PC-9 (cell line): ENCODE results near the gene CETN3. TPM values are rescaled to one million over a fixed set of nuclear protein-coding genes. Genes with fewer than 3 reads are reported as not detected.

ENCODE experiments used
- BruUV-seq: library from RNA; stranded (reverse); fragments of 400-500 nt; replicated peaks from 2 replicates; lab custom pipeline; 2021; lab: Mats Ljungman, UMichigan
- CTCF ChIA-PET: fragments of 300-600 bp; sonication (Branson Sonifier 250); formaldehyde crosslinking; loops from one replicate; lab custom pipeline; 2022; ENCODE audit warnings: antibody characterized with exemption; lab: Charles Lee
- POLR2A ChIA-PET: fragments of 300-600 bp; sonication (Branson Sonifier 250); formaldehyde crosslinking; loops from one replicate; lab custom pipeline; 2022; ENCODE audit warnings: antibody characterized with exemption; ENCODE audit not compliant: unreplicated experiment; lab: Charles Lee
- DNase-seq, 2 experiments: peaks; one replicate each; pipeline versions ENCODE4 v3.0.0 to v3.0.0-alpha.2; 2015 to 2022; ENCODE audit warnings: mixed read lengths in 1 of 2
- H2AFZ ChIP-seq: fragments of 200-600 bp; sonication (generic); 2 replicates; pipeline ENCODE4 v1.8.1; 2017; ENCODE audit warnings: antibody characterized with exemption
- H3F3A ChIP-seq: fragments of 200-600 bp; sonication (generic); 2 replicates; pipeline ENCODE4 v1.8.1; 2017; ENCODE audit warnings: antibody characterized with exemption, mild to moderate bottlenecking, low read depth; ENCODE audit not compliant: insufficient read depth
- H3K27ac ChIP-seq: fragments of 200-600 bp; sonication (generic); 2 replicates; pipeline ENCODE4 v1.6.1; 2016; ENCODE audit warnings: mixed run types
- H3K27me3 ChIP-seq: fragments of 200-600 bp; sonication (generic); 2 replicates; pipeline ENCODE4 v1.6.1; 2016; ENCODE audit warnings: low read depth, mixed run types; ENCODE audit not compliant: insufficient read depth
- H3K36me3 ChIP-seq: fragments of 200-600 bp; sonication (generic); 2 replicates; pipeline ENCODE4 v1.6.1; 2016; ENCODE audit warnings: low read depth, mixed run types
- H3K4me1 ChIP-seq: fragments of 200-600 bp; sonication (generic); replicated peaks from 2 replicates; pipeline ENCODE4 v1.6.1; 2016; ENCODE audit warnings: mixed run types; ENCODE audit not compliant: insufficient read depth
- H3K4me2 ChIP-seq: fragments of 200-600 bp; sonication (generic); 2 replicates; pipeline ENCODE4 v1.6.1; 2017; ENCODE audit warnings: mixed run types
- H3K4me3 ChIP-seq: fragments of 200-600 bp; sonication (generic); 2 replicates; pipeline ENCODE4 v1.6.1; 2016; ENCODE audit warnings: mixed run types
- H3K79me2 ChIP-seq: fragments of 200-600 bp; sonication (generic); 2 replicates; pipeline ENCODE4 v1.6.1; 2017; ENCODE audit warnings: low read depth, mixed run types
- H3K9me2 ChIP-seq: fragments of 200-600 bp; sonication (generic); 2 replicates; pipeline ENCODE4 v1.8.1; 2017; ENCODE audit warnings: mild to moderate bottlenecking; ENCODE audit not compliant: insufficient read depth
- H3K9me3 ChIP-seq: fragments of 200-600 bp; sonication (generic); 2 replicates; pipeline ENCODE4 v1.8.1; 2016; ENCODE audit warnings: low read depth; ENCODE audit not compliant: insufficient read depth
- H4K20me1 ChIP-seq: fragments of 200-600 bp; sonication (generic); 2 replicates; pipeline ENCODE4 v1.8.1; 2017; ENCODE audit not compliant: insufficient read depth
- CTCF ChIP-seq: fragments of 200-600 bp; sonication (generic); conservative IDR thresholded peaks from 2 replicates; pipeline ENCODE4 v1.6.1; 2017; ENCODE audit warnings: mixed run types, antibody characterized with exemption, mild to moderate bottlenecking, moderate library complexity
- EZH2 ChIP-seq: fragments of 200-600 bp; sonication (generic); IDR thresholded peaks from 2 replicates; pipeline ENCODE4 v1.8.0; 2017; ENCODE audit warnings: antibody characterized with exemption, low read depth
- intact Hi-C: fragments of 100-400 bp; cut with micrococcal nuclease; formaldehyde crosslinking; loops from one replicate; pipeline ENCODE4 v1.10.0; 2022; ENCODE audit not compliant: unreplicated experiment
- total RNA-seq: library from RNA; stranded (reverse); gene quantifications from 2 replicates; pipeline ENCODE4 v1.2.3, GENCODE V29; 2021

Gene CETN3
- total RNA-seq, 1 experiment from 2014 or later = 35.6 TPM

GRCh38 chr5:90365328-90365727 is 44.2 kb downstream of the CETN3 start:
- no peak overlapping the region for H3K4me3 ChIP-seq
- POLR2A ChIA-PET = no interaction called here
- H3K9me3 ChIP-seq = no peaks in the 10 kb centered on the region
- CTCF ChIA-PET = no interaction called here
- no peaks in the 10 kb centered on the region; the same call in 1 of the 2 replicates for H3K9me2 ChIP-seq
- no peak overlapping the region for H2AFZ ChIP-seq
- H3K27ac ChIP-seq = no peak overlapping the region
- no peak for DNase-seq
- no peak for TF ChIP-seq EZH2
- TF ChIP-seq CTCF = no peak
- H3K27me3 ChIP-seq = no peaks in the 10 kb centered on the region
- no TSS peak for BruUV-seq
- H3K4me1 ChIP-seq = no peaks in the 10 kb centered on the region
- no peaks in the 10 kb centered on the region for H3K36me3 ChIP-seq
- no peaks in the 10 kb centered on the region for H4K20me1 ChIP-seq
- no peaks in the 10 kb centered on the region for H3F3A ChIP-seq
- H3K4me2 ChIP-seq = no peak overlapping the region
- no peaks in the 10 kb centered on the region for H3K79me2 ChIP-seq
- intact Hi-C loops = no loop called here

- no peaks in the 10 kb centered on the region for H3K4me1 ChIP-seq
- H3K27me3 ChIP-seq = no peaks in the 10 kb centered on the region
- no peaks in the 10 kb centered on the region for H3K36me3 ChIP-seq
- H3K79me2 ChIP-seq = no peaks in the 10 kb centered on the region
- BruUV-seq = no TSS peak
- ChIA-PET POLR2A (no interaction called here), CTCF (no interaction called here)
- intact Hi-C loops = no loop called here
- H2AFZ ChIP-seq = no peak overlapping the region
- H3K4me2 ChIP-seq = no peak overlapping the region
- H3K27ac ChIP-seq = no peak overlapping the region
- DNase-seq = no peak
- no peaks in the 10 kb centered on the region; the same call in 1 of the 2 replicates for H3K9me2 ChIP-seq
- TF ChIP-seq EZH2 = no peak
- TF ChIP-seq CTCF = no peak
- no peak overlapping the region for H3K4me3 ChIP-seq
- no peaks in the 10 kb centered on the region for H3F3A ChIP-seq
- no peaks in the 10 kb centered on the region for H4K20me1 ChIP-seq
- H3K9me3 ChIP-seq = no peaks in the 10 kb centered on the region
Observed at GRCh38 chr5:90359073-90359920, 50.3 kb downstream of the CETN3 start.

GRCh38 chr5:90356622-90357021 is 52.9 kb downstream of the CETN3 start:
- intact Hi-C loops = no loop called here
- H2AFZ ChIP-seq = no peak overlapping the region
- no peaks in the 10 kb centered on the region for H3F3A ChIP-seq
- no peaks in the 10 kb centered on the region for H3K79me2 ChIP-seq
- H3K36me3 ChIP-seq = no peaks in the 10 kb centered on the region
- ChIA-PET POLR2A (no interaction called here), CTCF (no interaction called here)
- no peaks in the 10 kb centered on the region for H3K27me3 ChIP-seq
- no peak for DNase-seq
- no peaks in the 10 kb centered on the region for H3K4me1 ChIP-seq
- H3K4me2 ChIP-seq = no peak overlapping the region
- no peaks in the 10 kb centered on the region for H3K9me2 ChIP-seq
- H3K4me3 ChIP-seq = no peak overlapping the region
- TF ChIP-seq CTCF (no peak), EZH2 (no peak)
- no peaks in the 10 kb centered on the region for H4K20me1 ChIP-seq
- no peaks in the 10 kb centered on the region for H3K9me3 ChIP-seq
- no peak overlapping the region for H3K27ac ChIP-seq
- BruUV-seq = no TSS peak
